Neural progenitor cell (in vitro differentiated cells): ENCODE results near the gene ZNF417.

Source experiments
- EZH2 ChIP-seq: fragments of 200-600 bp; sonication (generic); IDR thresholded peaks from 2 replicates; pipeline ENCODE4 v1.6.1; 2017; ENCODE audit warnings: antibody characterized with exemption, mild to moderate bottlenecking, moderate library complexity
- EZH2phosphoT487 ChIP-seq: fragments of 200-600 bp; sonication (generic); IDR thresholded peaks from 2 replicates; pipeline ENCODE4 v1.6.1; 2017; ENCODE audit warnings: antibody characterized with exemption
- TF ChIP-seq, protein P1 (sequence below): fragments of 200-600 bp; sonication (generic); IDR thresholded peaks from 2 replicates; pipeline ENCODE4 v1.5.1; 2017; ENCODE audit warnings: antibody characterized with exemption, mild to moderate bottlenecking

DNA sequence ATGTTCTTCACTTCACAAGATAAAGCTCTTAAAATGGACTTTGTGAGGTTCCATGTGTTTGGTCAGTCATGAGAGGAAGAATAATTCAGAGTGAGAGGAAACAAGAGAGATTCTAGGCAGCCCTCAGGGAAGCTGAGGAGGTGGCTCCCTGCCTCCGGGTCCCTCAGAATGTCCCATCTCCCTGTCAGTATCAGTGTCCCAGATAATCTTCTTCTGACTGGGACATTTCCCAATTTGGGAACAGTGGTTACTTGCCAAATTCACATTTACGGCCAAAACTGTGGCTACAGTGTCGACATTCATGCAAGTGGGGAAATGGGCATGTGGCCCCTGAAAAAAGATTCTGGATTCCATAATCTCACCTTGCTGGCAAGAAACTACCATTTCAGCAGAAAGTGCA is 9.0 kb downstream of the ZNF417 start:
- TF ChIP-seq, protein P1, sequence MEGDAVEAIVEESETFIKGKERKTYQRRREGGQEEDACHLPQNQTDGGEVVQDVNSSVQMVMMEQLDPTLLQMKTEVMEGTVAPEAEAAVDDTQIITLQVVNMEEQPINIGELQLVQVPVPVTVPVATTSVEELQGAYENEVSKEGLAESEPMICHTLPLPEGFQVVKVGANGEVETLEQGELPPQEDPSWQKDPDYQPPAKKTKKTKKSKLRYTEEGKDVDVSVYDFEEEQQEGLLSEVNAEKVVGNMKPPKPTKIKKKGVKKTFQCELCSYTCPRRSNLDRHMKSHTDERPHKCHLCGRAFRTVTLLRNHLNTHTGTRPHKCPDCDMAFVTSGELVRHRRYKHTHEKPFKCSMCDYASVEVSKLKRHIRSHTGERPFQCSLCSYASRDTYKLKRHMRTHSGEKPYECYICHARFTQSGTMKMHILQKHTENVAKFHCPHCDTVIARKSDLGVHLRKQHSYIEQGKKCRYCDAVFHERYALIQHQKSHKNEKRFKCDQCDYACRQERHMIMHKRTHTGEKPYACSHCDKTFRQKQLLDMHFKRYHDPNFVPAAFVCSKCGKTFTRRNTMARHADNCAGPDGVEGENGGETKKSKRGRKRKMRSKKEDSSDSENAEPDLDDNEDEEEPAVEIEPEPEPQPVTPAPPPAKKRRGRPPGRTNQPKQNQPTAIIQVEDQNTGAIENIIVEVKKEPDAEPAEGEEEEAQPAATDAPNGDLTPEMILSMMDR, result no peak
- TF ChIP-seq EZH2phosphoT487, result no peak
- no peak for TF ChIP-seq EZH2
